Measurements from ENCODE around the gene CD33. TPM values are rescaled to one million over a fixed set of nuclear protein-coding genes. Genes with fewer than 3 reads are reported as not detected.

The CD33 gene
- total RNA-seq, 3 donors from 2014 or later (not counting 1 experiment from before 2014, with no cell fraction given) = 2.3 to 6.5 (median 6.0) TPM

DNA sequence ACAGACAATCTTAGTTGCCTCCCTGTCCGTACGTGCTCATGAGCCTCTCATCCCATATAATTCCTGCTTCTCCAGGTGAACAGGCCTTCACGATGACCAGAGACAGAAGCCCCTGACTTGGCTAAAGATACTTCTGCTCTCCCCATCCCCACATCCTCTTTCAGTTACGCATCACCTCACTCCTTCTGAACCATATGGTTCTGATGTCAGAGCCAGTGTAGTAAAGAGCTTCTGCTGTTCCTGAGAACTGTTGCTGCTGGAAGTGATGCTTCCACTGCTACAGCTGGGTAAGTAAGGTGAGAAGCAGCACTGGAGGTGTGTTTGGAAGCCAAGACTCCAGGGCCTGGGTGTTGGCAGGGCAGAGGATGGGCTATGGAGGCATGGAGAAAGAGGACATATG lies 38.9 kb downstream of the CD33 start:
- H3K4me3 Mint-ChIP-seq = no peak overlapping the region
- intact Hi-C loops (cut with micrococcal nuclease) = loop anchor here (5.0 kb wide), 1 partner anchor 332 kb away; no protein-coding TSS in a partner anchor
- H3K4me1 Mint-ChIP-seq = peaks cover 5 to 6% of the 10 kb centered on the region in 2 donors
- Histone ChIP-seq H3K27ac (ENCODE audit: low read length) (no peak overlapping the region), H3K36me3 (ENCODE audit: control insufficient read depth, insufficient read depth, low read length) (no peaks in the 10 kb centered on the region), H3K9me3 (ENCODE audit: control insufficient read depth, insufficient read depth, low read length) (no peaks in the 10 kb centered on the region), H3K27me3 (ENCODE audit: control insufficient read depth, insufficient read depth, low read length) (no peaks in the 10 kb centered on the region), H3K4me1 (ENCODE audit: control insufficient read depth, insufficient read depth, low read length) (no peaks in the 10 kb centered on the region), H3K4me3 (ENCODE audit: low read length) (no peak overlapping the region)
- no peak for ATAC-seq
- WGBS (ENCODE audit: insufficient coverage) = 90% methylated on average over 3 of the region's 4 CpGs
- TF ChIP-seq, protein P1, sequence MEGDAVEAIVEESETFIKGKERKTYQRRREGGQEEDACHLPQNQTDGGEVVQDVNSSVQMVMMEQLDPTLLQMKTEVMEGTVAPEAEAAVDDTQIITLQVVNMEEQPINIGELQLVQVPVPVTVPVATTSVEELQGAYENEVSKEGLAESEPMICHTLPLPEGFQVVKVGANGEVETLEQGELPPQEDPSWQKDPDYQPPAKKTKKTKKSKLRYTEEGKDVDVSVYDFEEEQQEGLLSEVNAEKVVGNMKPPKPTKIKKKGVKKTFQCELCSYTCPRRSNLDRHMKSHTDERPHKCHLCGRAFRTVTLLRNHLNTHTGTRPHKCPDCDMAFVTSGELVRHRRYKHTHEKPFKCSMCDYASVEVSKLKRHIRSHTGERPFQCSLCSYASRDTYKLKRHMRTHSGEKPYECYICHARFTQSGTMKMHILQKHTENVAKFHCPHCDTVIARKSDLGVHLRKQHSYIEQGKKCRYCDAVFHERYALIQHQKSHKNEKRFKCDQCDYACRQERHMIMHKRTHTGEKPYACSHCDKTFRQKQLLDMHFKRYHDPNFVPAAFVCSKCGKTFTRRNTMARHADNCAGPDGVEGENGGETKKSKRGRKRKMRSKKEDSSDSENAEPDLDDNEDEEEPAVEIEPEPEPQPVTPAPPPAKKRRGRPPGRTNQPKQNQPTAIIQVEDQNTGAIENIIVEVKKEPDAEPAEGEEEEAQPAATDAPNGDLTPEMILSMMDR (IDR thresholded peaks at IDR 0.05) = no peak
- no peaks in the 10 kb centered on the region for H3K9me3 Mint-ChIP-seq
- DNase-seq = no peak
- H3K27ac Mint-ChIP-seq = no peak overlapping the region
- H3K36me3 Mint-ChIP-seq = no peaks in the 10 kb centered on the region
- peaks cover 5 to 7% of the 10 kb centered on the region in 2 donors for H3K27me3 Mint-ChIP-seq (ENCODE audit: low read depth in 2 of 2)

DNA sequence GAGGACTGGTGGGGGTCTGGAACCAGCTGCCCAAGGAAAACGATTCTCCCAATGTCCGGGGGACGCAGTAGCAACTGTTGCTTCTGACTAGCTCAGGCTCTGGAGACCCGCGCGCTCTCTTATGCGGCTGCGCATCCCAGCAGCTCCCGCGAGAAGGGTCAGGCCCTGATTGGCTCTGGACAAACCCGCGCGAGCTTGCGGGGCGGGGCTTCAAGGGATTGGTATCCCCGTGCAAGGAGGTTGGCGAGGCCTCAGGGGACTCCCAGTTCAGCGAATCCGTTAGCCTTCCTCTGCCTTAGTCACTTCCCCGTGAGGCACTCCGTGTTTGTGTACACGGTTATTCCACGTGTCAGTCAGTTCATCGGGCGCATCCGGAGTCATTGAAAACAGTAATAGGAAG lies 46.2 kb downstream of the CD33 start:
- peak overlapping the region; percentile 5 to 33 for H3K27ac Mint-ChIP-seq
- no peaks in the 10 kb centered on the region for H3K36me3 ChIP-seq (ENCODE audit: control insufficient read depth, insufficient read depth, low read length)
- intact Hi-C loops (cut with micrococcal nuclease) = no loop called here
- 80% methylated on average over 26 of the region's 26 CpGs for WGBS (ENCODE audit: insufficient coverage)
- no peaks in the 10 kb centered on the region for H3K36me3 Mint-ChIP-seq
- peak overlapping the region; percentile 43 for H3K4me3 Mint-ChIP-seq
- H3K4me1 Mint-ChIP-seq = peaks cover 31 to 43% of the 10 kb centered on the region in 2 donors
- H3K9me3 Mint-ChIP-seq = no peaks in the 10 kb centered on the region
- H3K9me3 ChIP-seq (ENCODE audit: control insufficient read depth, insufficient read depth, low read length) = no peaks in the 10 kb centered on the region
- H3K4me3 ChIP-seq (ENCODE audit: low read length) = no peak overlapping the region
- H3K4me1 ChIP-seq (ENCODE audit: control insufficient read depth, insufficient read depth, low read length) = peaks cover 13% of the 10 kb centered on the region
- TF ChIP-seq, protein P1 (IDR thresholded peaks at IDR 0.05) = no peak
- H3K27ac ChIP-seq (ENCODE audit: low read length) = no peak overlapping the region
- H3K27me3 ChIP-seq (ENCODE audit: control insufficient read depth, insufficient read depth, low read length) = no peaks in the 10 kb centered on the region
- peaks cover 6 to 8% of the 10 kb centered on the region in 2 donors for H3K27me3 Mint-ChIP-seq (ENCODE audit: low read depth in 2 of 2)
- ATAC-seq (no peak), DNase-seq (no peak)

DNA sequence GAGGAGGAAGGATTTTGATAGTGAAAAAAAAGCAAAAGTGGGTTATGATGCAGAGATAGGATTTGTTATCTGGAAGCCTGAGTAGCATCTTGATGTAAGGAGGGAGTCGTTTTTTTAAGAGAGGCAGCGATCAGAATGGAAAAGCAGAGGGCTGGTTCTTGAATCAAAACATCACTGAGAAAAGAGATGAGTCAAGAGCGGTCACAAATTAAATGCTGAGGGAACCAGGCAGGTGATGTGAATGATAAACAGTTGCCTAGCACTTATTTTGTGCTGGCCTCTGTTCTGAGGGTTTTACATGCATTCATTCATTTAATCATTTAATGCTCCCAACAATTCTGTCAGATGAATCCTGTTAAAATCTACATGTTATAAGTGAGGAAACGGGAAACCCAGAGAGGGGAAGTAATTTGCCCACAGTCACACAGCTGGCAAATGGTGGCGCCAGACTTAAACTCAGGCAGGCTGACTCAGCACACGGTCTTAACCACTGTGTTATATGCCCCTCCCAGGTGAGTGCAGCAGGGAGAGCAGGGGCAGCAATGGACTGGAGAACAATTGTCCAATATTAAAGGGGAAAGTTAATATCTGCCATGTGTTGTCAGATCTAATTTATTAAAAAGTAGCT lies 47.4 kb downstream of the CD33 start:
- H3K9me3 ChIP-seq (ENCODE audit: control insufficient read depth, insufficient read depth, low read length) = no peaks in the 10 kb centered on the region
- intact Hi-C loops (cut with micrococcal nuclease) = no loop called here
- peaks cover 26 to 43% of the 10 kb centered on the region in 2 donors for H3K4me1 Mint-ChIP-seq
- no peaks in the 10 kb centered on the region for H3K27me3 ChIP-seq (ENCODE audit: control insufficient read depth, insufficient read depth, low read length)
- no peaks in the 10 kb centered on the region for H3K36me3 Mint-ChIP-seq
- no peaks in the 10 kb centered on the region for H3K9me3 Mint-ChIP-seq
- H3K4me3 ChIP-seq (ENCODE audit: low read length) = no peak overlapping the region
- peak overlapping the region; percentile 73 to 83 for H3K27ac Mint-ChIP-seq
- TF ChIP-seq, protein P1 (IDR thresholded peaks at IDR 0.05) = no peak
- DNase-seq = peak in 1 of 2 donors; percentile 14
- peaks cover 13% of the 10 kb centered on the region for H3K4me1 ChIP-seq (ENCODE audit: control insufficient read depth, insufficient read depth, low read length)
- H3K36me3 ChIP-seq (ENCODE audit: control insufficient read depth, insufficient read depth, low read length) = no peaks in the 10 kb centered on the region
- WGBS (ENCODE audit: insufficient coverage) = 31% methylated on average over 6 of the region's 6 CpGs
- peaks cover 8 to 12% of the 10 kb centered on the region in 2 donors for H3K27me3 Mint-ChIP-seq (ENCODE audit: low read depth in 2 of 2)
- peak; percentile 79 to 97 (median 97) for ATAC-seq
- no peak overlapping the region for H3K27ac ChIP-seq (ENCODE audit: low read length)
- peak overlapping the region; percentile 22 for H3K4me3 Mint-ChIP-seq
